Activated naive CD8-positive, alpha-beta T cell (primary cell): ENCODE measurements around the gene EIF4H.
A peak's percentile ranks its signal among the peaks of the same experiment; 100 is the strongest.
"Not testable (repeated sequence)": the region's sequence is repeated elsewhere in the genome, so short reads cannot be mapped to it uniquely, and the experiment has no call there.

Experiments used
- H3K27ac Mint-ChIP-seq: one replicate; pipeline ENCODE4 v1.8.0; 2021; ENCODE audit warnings: mixed read lengths
- H3K27me3 Mint-ChIP-seq: one replicate; pipeline ENCODE4 v1.8.0; 2021; ENCODE audit warnings: mixed read lengths
- H3K36me3 Mint-ChIP-seq: one replicate; pipeline ENCODE4 v1.8.0; 2021; ENCODE audit warnings: mixed read lengths
- H3K4me1 Mint-ChIP-seq: one replicate; pipeline ENCODE4 v1.8.0; 2021; ENCODE audit warnings: low read depth, mixed read lengths
- H3K4me3 Mint-ChIP-seq: one replicate; pipeline ENCODE4 v1.8.0; 2021; ENCODE audit warnings: mild to moderate bottlenecking, mixed read lengths
- H3K9me3 Mint-ChIP-seq: one replicate; pipeline ENCODE4 v1.8.0; 2021; ENCODE audit warnings: low read depth, mixed read lengths

The EIF4H gene

DNA sequence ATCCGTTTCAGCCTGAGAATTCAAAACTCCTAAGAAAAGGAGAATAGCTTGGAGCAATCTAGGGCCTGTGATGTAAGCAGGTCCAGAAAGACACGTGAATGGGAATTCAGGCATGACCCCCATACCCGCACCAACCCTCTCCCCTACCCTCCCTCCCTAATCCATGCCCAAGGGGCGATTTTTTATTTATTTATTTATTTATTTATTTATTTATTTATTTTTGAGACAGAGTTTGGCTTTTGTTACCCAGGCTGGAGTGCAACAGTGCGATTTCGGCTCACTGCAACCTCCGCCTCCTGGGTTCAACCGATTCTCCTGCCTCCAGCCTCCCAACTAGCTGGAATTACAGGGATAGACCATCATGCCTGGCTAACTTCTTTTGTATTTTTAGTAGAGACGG lies 16.6 kb upstream of the EIF4H start:
- no peaks in the 10 kb centered on the region for H3K36me3 Mint-ChIP-seq
- H3K4me3 Mint-ChIP-seq = no peak overlapping the region
- H3K27me3 Mint-ChIP-seq = no peaks in the 10 kb centered on the region
- no peak overlapping the region for H3K27ac Mint-ChIP-seq
- no peaks in the 10 kb centered on the region for H3K9me3 Mint-ChIP-seq
- no peaks in the 10 kb centered on the region for H3K4me1 Mint-ChIP-seq

DNA sequence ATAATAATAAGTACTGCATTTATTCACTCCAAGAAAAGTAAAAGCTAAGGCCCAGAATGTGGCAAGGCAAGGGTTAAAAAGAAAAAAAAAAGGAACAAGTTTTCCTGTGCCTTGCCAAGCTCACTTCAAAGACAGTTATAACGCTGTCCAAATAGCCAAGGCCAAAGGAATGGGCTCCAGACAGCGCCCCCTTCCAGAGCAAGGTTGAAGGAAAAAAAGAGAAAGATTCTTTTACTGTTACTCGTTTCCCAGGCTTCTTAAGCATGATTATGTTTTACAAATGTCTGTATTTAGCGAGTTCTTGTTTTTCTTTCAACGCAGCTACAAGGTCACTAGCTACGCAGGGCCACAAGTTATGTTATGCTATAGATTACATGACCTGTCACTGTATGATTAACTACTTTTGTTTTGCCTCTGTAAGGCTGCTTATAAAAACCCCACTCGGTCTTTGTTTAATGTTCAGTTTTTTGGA lies 9.1 kb upstream of the EIF4H start:
- Mint-ChIP-seq H3K4me1 (no peaks in the 10 kb centered on the region), H3K27me3 (no peaks in the 10 kb centered on the region), H3K4me3 (no peak overlapping the region), H3K27ac (no peak overlapping the region), H3K36me3 (no peaks in the 10 kb centered on the region), H3K9me3 (no peaks in the 10 kb centered on the region)

- H3K27me3 Mint-ChIP-seq = no peaks in the 10 kb centered on the region
- H3K36me3 Mint-ChIP-seq = no peaks in the 10 kb centered on the region
- no peak overlapping the region for H3K27ac Mint-ChIP-seq
- no peaks in the 10 kb centered on the region for H3K9me3 Mint-ChIP-seq
- H3K4me1 Mint-ChIP-seq = no peaks in the 10 kb centered on the region
- H3K4me3 Mint-ChIP-seq = no peak overlapping the region
Observed at GRCh38 chr7:74165867-74166593, 8.1 kb upstream of the EIF4H start.

DNA sequence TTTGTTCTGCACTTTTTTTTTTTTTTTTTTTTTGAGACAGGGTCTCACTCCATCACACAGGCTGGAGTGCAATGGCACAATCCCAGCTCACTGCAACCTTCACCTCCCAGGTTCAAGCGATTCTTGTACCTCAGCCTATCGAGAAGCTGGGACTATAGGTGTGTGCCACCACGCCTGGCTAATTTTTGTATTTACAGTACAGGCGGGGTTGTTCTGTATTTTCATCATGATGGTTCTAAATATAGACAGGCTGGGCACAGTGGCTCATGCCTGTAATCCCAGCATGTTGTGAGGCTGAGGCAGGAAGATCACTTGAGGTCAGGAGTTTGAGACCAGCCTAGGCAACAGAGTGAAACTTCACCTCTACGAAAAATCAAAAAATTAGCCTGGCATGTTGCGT lies 6.8 kb upstream of the EIF4H start:
- H3K9me3 Mint-ChIP-seq, H3K27me3 Mint-ChIP-seq, H3K4me1 Mint-ChIP-seq, H3K27ac Mint-ChIP-seq, H3K36me3 Mint-ChIP-seq, H3K4me3 Mint-ChIP-seq: not testable (repeated sequence)

DNA sequence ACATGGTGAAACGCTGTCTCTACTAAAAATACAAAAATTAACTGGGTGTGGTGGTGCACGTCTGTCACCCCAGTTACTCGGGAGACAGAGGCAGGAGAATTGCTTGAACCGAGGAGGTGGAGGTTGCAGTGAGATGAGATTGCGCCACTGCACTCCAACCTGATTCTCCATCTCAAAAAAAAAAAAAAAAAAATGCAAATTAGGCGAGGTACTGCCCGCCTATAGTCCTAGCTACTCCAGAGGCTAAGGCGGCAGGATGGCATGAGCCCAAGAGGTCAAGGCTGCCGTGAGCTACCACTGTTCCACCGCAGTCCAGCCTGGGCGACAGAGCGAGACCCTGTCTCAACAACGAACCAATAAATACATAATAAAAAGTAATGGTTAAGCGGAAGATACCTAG lies 1.1 kb upstream of the EIF4H start:
- H3K9me3 Mint-ChIP-seq = no peaks in the 10 kb centered on the region
- H3K4me1 Mint-ChIP-seq = peaks cover 37% of the 10 kb centered on the region
- peaks cover 4% of the 10 kb centered on the region for H3K36me3 Mint-ChIP-seq
- peak overlapping the region; percentile 92 for H3K27ac Mint-ChIP-seq
- H3K4me3 Mint-ChIP-seq = peak overlapping the region; percentile 93
- H3K27me3 Mint-ChIP-seq = no peaks in the 10 kb centered on the region

GRCh38 chr7:74173491-74173865 lies 678 bp upstream of the EIF4H start:
- Mint-ChIP-seq H3K4me1 (peaks cover 41% of the 10 kb centered on the region), H3K27ac (peak overlapping the region; percentile 92), H3K27me3 (no peaks in the 10 kb centered on the region), H3K4me3 (peak overlapping the region; percentile 93), H3K9me3 (no peaks in the 10 kb centered on the region), H3K36me3 (peaks cover 4% of the 10 kb centered on the region)

- Mint-ChIP-seq H3K27ac (peak overlapping the region; percentile 94), H3K9me3 (no peaks in the 10 kb centered on the region), H3K4me1 (peaks cover 48% of the 10 kb centered on the region), H3K4me3 (peak overlapping the region; percentile 93), H3K36me3 (peaks cover 8% of the 10 kb centered on the region), H3K27me3 (no peaks in the 10 kb centered on the region)
Observed at GRCh38 chr7:74174606-74175082, 488 bp downstream of the EIF4H start.

GRCh38 chr7:74175340-74175739 lies 1.2 kb downstream of the EIF4H start:
- Mint-ChIP-seq H3K27me3 (no peaks in the 10 kb centered on the region), H3K36me3 (peaks cover 9% of the 10 kb centered on the region), H3K4me1 (peaks cover 54% of the 10 kb centered on the region), H3K4me3 (peak overlapping the region; percentile 93), H3K9me3 (no peaks in the 10 kb centered on the region), H3K27ac (peak overlapping the region; percentile 94)

DNA sequence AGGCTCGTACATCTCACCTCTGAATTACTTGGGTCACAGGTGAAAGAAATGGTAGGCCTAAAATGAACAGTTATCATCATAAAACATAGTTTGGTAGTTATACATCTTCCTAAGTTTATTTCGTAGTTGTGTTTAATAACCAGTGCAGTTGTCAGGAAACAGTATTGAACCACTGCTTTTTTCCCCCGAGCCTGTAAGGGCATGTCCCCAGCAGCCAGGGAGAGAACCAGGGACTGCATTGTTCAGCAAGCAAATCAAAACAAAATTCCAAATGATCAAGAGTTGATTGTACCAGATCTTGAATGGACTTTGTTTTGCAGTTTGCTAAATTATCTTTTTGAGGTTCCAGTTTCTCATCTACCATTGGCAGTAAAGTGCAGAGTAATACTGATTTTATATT lies 2.4 kb downstream of the EIF4H start:
- peak overlapping the region; percentile 75 for H3K27ac Mint-ChIP-seq
- H3K4me3 Mint-ChIP-seq = peak overlapping the region; percentile 93
- H3K36me3 Mint-ChIP-seq = peaks cover 11% of the 10 kb centered on the region
- no peaks in the 10 kb centered on the region for H3K27me3 Mint-ChIP-seq
- H3K9me3 Mint-ChIP-seq = no peaks in the 10 kb centered on the region
- peaks cover 64% of the 10 kb centered on the region for H3K4me1 Mint-ChIP-seq

DNA sequence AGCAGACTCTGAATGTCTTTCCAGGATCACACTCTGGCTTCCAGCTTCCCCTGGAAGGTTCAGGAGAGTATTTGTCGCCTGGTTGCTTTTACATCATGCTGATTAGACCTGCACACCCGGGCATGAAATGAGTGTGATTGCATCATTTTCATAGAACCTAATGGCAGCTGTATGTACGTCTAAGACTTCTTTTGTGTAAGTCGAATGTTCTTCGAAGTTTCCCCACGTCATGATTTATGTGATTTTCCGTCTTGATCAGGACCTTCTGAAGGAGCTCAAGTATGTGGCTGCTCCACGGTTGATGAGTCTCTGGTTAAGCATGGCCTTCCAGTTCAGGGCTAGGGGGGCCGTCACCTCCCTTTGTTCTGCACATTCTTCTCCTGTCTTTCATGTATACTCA lies 4.5 kb downstream of the EIF4H start:
- H3K36me3 Mint-ChIP-seq = peaks cover 11% of the 10 kb centered on the region
- peak overlapping the region; percentile 75 for H3K4me3 Mint-ChIP-seq
- H3K9me3 Mint-ChIP-seq = no peaks in the 10 kb centered on the region
- no peaks in the 10 kb centered on the region for H3K27me3 Mint-ChIP-seq
- peaks cover 75% of the 10 kb centered on the region for H3K4me1 Mint-ChIP-seq
- peak overlapping the region; percentile 85 for H3K27ac Mint-ChIP-seq

DNA sequence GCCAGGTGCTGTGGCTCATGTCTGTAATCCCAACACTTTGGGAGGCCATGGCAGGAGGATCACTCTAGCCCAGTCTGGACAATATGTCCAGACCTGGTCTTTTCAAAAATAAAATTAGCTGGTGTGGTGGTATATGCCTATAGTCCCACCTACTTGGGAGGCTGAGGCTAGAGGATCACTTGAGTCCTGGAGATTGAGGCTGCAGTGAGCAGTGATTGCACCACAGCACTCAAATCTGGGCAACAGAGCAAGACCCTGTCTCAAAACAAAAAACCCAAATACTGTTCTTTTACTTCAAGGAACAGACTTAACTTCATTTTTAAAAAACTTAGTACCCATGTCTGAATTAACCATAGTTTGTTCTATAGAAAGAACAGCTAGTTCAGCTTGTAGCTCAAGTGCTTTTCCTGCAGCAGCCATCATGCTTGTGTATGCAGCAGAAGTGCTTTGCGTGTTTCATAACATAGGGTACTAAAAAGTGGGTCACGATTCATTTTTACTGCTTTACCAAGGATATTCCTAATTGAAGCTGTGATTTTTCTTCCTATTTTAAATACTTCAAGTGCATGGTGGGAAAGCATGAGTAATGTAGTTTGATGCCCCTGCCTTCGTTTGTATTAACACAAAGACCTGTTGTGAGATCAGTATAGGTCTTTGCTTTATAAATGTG lies 5.9 kb downstream of the EIF4H start:
- H3K9me3 Mint-ChIP-seq = no peaks in the 10 kb centered on the region
- H3K36me3 Mint-ChIP-seq = peaks cover 11% of the 10 kb centered on the region
- peak overlapping the region; percentile 22 for H3K27ac Mint-ChIP-seq
- H3K4me1 Mint-ChIP-seq = peaks cover 88% of the 10 kb centered on the region
- H3K27me3 Mint-ChIP-seq = no peaks in the 10 kb centered on the region
- peak overlapping the region; percentile 38 for H3K4me3 Mint-ChIP-seq

GRCh38 chr7:74180866-74181265 lies 6.7 kb downstream of the EIF4H start:
- H3K4me3 Mint-ChIP-seq = peak overlapping the region; percentile 38
- peak overlapping the region; percentile 12 for H3K27ac Mint-ChIP-seq
- H3K9me3 Mint-ChIP-seq = no peaks in the 10 kb centered on the region
- H3K27me3 Mint-ChIP-seq = no peaks in the 10 kb centered on the region
- H3K4me1 Mint-ChIP-seq = peaks cover 88% of the 10 kb centered on the region
- peaks cover 11% of the 10 kb centered on the region for H3K36me3 Mint-ChIP-seq

- Mint-ChIP-seq H3K27ac (peak overlapping the region; percentile 36), H3K4me1 (peaks cover 88% of the 10 kb centered on the region), H3K36me3 (peaks cover 6% of the 10 kb centered on the region), H3K9me3 (no peaks in the 10 kb centered on the region), H3K27me3 (no peaks in the 10 kb centered on the region), H3K4me3 (peak overlapping the region; percentile 17)
Observed at GRCh38 chr7:74181821-74182220, 7.7 kb downstream of the EIF4H start.

DNA sequence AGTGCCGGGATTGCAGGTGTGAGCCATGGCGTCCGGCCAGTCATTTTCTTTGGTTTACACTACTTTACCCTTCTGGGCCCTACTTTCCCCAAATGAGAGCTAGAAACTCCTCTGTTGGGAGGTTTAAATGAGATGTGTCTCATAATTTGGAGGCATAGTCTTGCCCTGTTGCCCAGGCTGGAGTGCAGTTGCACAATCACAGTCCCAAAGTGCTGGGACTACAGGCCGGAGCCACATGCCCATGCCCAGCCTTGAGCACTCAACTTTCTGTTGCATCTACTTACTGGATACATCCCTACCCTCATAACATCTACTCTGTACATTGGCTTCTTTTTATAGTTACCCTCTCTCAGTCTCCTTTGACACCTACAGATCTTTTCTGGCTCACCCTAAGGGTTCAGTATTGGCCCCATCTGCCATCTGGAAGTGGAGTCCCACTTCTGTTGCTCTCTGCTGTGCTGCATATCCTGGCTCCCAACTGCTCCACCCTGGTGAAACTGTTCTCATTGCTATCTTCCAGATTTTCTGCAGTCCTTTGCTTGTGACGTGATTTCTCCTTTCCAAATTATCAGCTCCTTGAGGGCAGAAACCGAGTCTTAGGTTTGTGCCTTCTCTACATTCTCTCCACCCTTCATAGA lies 8.4 kb downstream of the EIF4H start:
- H3K27ac Mint-ChIP-seq = peak overlapping the region; percentile 36
- H3K27me3 Mint-ChIP-seq = no peaks in the 10 kb centered on the region
- peaks cover 6% of the 10 kb centered on the region for H3K36me3 Mint-ChIP-seq
- peaks cover 89% of the 10 kb centered on the region for H3K4me1 Mint-ChIP-seq
- peak overlapping the region; percentile 61 for H3K4me3 Mint-ChIP-seq
- H3K9me3 Mint-ChIP-seq = no peaks in the 10 kb centered on the region

DNA sequence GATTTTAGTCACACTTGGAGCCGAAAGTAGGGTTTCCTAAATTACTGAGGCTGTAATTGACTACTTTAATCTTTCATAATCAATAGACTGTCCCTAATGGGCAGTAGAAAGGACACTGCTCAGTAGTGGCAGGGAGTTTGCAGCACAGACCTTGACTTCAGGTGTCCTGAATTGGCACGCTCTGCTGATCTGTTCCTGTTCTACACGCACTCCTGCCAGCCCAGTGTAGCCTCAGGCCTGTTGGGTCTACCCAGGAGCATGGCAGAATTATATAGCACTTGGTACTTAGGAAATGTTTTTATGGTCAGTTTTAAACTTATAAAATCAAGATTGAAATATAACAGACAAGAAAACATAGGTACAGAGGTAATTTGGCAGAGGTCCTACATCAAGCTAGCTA lies 9.0 kb downstream of the EIF4H start:
- H3K27ac Mint-ChIP-seq = peak overlapping the region; percentile 77
- H3K36me3 Mint-ChIP-seq = peaks cover 6% of the 10 kb centered on the region
- H3K4me3 Mint-ChIP-seq = peak overlapping the region; percentile 61
- no peaks in the 10 kb centered on the region for H3K27me3 Mint-ChIP-seq
- H3K4me1 Mint-ChIP-seq = peaks cover 85% of the 10 kb centered on the region
- H3K9me3 Mint-ChIP-seq = no peaks in the 10 kb centered on the region
